M059J (cell line): ENCODE measurements around the gene DNMT3L. TPM values are rescaled to one million over a fixed set of nuclear protein-coding genes. Genes with fewer than 3 reads are reported as not detected.
"Not testable (repeated sequence)": the region's sequence is repeated elsewhere in the genome, so short reads cannot be mapped to it uniquely, and the experiment has no call there.

Source experiments
- DNase-seq: peaks from one replicate; pipeline ENCODE4 v3.0.0-alpha.2; 2012; ENCODE audit warnings: low read depth
- total RNA-seq: library from RNA; depleted of rRNA; stranded (reverse); fragments of >200 nt; shearing (Covaris generic); gene quantifications from 2 replicates; pipeline ENCODE4 v1.2.3, GENCODE V29; 2014

The DNMT3L gene
- total RNA-seq, 1 experiment from 2014 or later: not detected

DNA sequence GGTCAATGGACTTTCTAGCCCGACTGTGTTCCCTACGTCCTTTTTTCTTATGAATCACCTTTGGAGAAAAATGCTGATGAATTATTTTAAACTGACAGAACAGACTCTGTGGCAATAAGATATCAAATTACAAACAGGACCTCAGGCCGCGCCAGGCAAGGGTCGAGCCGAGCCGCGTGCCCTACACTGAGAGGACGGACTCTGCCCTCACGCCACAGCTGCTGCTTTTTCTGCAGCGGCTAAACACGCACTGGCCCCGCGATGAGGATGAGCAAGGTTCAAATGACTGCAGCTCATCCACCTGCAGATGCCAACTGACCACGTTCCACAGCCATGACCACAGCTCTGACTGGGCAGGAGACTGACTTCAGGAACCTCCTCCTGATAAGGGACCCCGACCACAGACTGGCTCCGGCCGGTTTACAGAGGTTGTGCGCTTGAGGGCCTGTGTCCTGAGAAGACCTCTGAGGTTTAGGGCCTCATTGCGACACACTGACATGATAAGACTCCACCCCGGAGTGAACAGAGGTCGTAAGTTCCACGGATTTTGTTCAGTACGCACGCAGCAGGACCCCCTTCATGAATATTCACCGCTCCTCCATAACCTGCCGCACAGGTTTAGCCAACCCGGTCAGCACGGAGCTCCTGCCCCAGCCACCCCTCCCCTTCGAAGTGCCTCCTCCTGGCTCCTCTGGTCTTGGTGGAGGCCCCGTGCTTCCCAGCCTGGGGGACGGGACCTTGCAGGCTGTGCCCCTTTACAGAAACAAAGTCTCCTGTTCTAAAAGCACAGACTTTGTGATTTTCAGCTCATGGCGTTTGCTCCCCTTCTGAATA lies 12.3 kb downstream of the DNMT3L start:
- not testable (repeated sequence) for DNase-seq

DNA sequence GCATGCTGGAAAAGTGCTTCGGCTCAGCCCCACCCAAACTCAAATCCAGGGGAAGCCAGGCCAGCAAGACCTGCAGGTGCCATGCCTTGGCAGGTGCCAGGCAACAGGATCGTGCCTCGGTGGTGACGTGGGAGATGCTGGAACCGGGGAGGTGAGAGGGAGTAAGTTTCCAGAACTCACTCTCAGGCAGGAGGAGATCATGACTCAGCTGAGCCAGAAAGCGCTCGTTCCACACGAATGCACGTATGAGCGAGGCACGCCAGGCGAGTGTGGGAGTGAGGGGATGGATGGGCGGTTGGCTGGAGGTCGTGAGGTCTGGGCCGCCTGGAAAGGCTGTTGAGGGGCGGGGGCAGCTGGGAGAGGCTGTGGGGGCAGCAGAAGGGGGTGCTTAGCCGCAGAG lies 13.8 kb downstream of the DNMT3L start:
- DNase-seq: not testable (repeated sequence)

DNA sequence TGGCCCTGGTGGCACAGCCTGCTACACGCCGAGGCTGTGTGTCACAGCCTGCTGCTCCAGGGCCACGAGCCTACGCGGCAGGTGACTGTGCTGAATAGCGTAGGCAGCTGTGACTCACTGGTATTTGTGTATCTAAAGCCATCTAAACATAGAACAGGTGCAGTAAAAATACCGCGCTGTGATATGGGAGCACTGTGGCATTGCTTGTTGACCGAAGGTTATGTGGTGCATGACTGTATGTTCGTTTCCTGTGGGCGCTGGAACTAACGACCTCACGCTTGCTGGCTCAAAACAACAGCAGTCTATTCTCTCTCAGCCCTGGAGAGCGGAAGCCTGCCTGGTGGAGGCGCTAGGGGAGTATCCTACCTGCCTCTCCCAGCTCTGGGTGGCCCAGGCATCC lies 17.7 kb downstream of the DNMT3L start:
- not testable (repeated sequence) for DNase-seq

DNA sequence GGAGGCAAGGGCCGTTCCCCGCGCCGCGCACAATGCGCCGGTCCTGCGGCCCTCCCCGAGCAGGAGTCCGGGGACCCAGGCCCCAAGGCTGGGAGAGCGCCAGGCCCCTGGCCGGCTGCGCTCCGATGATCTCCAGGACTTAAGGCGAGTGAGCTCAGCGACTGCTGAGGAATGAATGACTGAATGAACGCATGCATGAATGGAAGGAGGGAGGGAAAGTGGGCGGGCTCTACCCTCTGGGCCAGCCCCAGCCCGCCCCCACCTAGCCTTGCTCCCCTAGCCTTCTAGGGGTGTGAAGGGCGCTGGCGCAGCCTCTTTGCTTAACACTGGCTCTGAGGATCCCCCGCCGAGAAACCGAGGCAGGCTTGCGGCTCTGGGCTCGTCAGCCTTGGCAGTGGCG lies 20.4 kb downstream of the DNMT3L start:
- not testable (repeated sequence) for DNase-seq

DNA sequence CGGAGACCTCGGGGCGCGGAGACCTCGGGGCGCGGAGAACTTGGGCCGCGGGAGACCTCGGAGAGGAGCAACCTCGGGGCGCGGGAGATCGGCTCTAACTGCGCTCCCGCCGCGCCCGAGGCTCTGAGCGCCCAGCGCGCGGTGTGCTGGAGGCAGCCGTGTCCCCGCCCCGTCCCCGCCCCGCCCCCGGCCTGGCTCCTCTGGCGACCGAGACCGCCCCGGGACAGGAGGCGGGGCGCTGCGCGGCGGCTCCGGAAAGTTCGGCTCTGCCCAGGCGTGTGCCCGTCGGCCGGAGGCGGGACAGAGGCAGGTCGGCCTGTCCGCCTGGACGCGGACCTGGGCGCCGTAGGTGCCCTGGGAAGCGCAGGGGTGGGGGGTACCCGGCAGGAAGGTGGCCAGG lies 20.9 kb downstream of the DNMT3L start, which contains the start of gene ICOSLG:
Gene ICOSLG (minus strand): TSS at position 102 of the 400 bp plus-strand sequence. CDS start 126 bp downstream, outside the sequence.
- DNase-seq: not testable (repeated sequence)

DNA sequence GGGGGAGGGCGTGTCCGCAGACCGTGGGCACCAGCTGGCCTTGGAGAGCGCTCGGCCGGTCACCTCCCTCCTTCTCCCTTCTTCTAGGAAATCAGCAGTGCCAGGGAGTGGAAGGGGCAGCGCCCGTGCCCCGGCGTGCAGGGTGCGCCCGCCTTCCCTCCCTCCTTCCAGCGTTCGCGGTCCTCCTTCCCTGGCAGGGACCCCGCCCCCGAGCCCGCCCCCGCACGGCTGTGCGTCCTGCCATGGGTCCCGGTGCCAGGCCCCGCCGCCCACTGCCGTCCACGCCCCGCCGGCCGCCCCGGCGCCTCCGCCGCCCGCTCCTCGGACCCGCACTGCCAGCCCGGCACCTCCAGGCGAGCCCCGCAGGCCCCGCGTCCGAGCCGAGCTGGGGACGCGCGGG lies 21.3 kb downstream of the DNMT3L start:
- DNase-seq: not testable (repeated sequence)

DNA sequence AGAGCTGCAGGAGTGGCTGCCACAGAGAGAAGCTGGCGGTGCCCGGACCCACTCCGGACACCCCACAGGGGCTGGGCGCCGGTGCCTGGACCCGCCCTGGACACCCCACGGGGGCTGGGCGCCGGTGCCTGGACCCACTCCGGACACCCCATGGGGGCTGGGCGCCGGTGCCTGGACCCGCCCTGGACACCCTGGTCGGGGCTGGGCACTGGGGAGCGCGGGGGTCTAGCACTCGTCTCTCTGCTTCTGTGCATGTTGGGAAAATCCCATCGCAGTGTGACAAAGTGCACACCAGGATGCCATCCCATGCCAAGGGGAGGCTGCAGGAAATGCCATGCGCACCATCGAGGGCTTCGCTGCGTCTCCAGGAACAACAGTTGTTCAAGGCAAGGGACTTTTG lies 32.1 kb downstream of the DNMT3L start:
- DNase-seq: not testable (repeated sequence)

DNA sequence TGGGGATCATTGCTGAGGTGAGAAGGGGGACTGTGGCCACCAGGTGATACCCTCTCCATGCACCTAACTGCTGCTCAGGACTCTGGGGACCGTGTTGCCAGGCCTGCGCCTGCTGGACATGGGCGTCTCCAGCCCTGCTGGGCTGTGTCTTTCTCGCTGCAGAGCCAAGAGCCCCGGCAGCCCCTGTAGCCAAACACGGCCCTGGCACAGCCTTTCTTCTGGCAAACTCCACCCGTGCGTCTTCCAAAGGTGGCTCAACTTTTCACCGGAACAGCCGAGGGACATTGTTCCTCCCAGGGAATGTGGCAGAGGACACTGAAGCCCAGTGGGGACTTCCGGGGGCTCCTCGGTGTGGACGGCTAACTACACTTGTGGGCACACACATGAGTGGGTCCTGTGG lies 33.6 kb downstream of the DNMT3L start:
- DNase-seq: not testable (repeated sequence)

DNA sequence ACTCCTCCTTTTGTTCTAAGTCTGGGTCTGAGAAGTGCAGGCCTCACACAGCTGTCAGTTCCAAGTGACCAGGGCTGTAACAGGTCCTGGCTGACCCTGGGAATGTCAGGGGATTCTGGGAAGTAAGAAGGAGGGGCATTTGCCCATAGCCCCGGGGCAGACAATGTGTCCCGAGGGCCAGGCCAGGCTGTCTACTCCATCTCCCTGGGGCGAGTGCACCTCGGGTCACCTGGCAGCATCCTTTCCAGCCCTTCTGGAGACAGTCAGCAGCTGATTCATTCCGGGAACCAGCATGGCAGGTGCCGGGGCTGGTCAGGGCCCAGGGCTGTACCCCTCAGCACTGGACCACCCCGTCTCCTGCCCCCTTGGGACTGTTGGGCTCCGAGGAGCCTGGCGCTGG lies 34.1 kb downstream of the DNMT3L start:
- not testable (repeated sequence) for DNase-seq

DNA sequence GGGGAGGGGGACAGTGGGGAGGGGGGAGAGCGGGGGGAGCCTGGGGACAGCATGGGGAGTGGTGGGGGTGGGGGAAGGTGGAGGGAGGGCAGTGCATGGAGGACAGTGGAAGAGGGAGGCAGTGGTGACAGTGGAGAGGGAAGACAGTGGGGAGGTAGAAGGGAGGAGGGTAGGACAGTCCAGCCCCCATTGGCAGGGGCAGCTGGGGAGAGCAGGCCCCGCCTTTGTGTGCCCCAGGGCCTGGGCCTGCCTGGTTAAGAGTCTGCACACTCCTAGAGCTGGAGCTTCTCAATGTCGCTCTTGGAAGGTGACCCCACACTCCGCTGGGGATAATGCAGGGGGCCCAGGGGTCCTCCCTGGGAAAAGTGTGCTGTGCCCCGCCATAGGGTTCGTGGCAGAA lies 36.1 kb downstream of the DNMT3L start:
- DNase-seq: not testable (repeated sequence)

DNA sequence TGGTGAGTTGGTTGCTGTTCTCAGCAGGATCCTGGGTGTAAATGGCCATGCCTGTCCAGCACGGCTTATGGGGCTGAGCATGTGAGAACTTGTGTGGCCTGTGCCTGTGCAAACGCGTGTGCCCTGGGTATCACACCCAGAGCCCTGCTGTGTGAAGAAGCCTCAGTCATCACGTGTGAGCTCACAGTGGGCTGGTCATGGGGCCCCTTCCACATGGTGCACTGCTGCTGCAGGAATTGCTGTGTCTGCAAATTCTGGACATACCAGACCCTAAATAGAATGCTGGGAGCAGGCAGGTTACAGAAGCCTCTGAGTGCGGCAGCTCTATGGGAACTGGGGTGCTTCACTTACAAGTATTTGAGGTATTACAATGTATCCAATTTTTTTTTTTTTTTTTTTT lies 38.4 kb downstream of the DNMT3L start:
- DNase-seq: not testable (repeated sequence)

DNA sequence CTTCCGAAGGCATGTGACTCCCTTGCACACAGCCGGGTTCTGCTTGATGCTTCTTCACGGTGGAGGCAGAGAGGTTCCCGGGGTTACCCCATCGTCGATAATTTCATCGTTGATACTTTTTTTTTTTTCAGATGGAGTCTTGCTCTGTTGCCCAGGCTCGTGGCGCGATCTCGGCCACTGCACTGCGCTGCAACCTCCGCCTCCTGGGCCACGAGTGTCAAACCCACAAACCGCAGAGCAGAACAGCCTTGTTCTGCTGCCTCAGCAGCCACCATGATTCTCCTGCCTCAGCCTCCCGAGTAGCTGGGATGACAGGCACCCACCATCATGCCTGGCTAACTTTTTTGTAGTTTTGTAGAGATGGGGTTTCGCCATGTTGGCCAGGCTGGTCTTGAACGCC lies 41.0 kb downstream of the DNMT3L start:
- DNase-seq: not testable (repeated sequence)

DNA sequence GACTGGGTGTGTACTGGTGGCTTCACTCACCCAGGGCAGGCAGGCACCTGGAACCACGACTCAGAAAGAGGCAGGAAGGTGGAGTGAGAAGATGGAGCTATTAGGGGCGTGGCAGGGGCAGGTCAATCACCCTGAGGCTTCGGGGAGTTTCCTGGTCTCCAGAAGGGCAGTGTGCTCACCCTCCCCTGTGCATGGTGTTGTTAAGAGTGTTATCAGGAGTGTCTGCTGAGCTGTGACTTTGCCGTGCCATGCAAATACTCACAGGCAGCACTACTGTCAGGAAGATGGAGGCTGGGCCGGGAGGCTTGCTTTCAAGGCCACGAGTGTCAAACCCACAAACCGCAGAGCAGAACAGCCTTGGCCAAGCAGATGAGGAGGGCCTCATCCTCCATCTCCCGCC lies 43.2 kb downstream of the DNMT3L start:
- not testable (repeated sequence) for DNase-seq

DNA sequence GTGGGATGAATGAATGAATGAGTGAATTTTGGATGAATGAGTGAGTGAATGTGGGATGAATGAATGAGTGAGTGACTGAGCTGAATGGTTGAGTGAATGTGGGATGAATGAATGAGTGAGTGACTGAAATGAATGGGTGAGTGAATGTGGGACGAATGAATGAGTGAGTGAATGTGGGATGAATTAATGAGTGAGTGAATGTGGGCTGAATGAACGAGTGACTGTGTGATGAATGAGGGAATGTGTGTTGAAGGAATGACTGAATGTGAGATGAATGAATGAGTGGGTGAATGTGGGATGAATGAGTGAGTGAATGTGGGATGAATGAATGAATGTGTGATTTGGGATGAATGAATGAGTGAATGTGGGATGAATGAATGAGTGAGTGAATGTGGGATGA lies 49.7 kb downstream of the DNMT3L start:
- not testable (repeated sequence) for DNase-seq

DNA sequence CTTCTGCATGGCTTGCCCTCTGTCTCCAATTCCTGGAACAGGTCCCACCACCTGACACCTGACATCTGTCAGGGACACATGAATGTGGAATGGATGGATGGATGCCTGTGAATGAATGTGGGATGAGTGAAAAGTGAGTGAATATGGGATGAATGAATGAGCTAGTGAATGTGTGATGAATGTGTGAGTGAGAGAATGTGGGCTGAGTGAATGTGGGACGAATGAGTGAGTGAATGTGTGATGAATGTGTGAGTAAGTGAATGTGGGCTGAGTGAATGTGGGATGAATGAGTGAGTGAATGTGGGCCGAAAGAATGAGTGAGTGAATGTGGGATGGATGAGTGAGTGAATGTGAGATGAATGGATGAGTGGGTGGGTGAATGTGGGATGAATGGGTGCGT lies 50.1 kb downstream of the DNMT3L start:
- DNase-seq: not testable (repeated sequence)

DNA sequence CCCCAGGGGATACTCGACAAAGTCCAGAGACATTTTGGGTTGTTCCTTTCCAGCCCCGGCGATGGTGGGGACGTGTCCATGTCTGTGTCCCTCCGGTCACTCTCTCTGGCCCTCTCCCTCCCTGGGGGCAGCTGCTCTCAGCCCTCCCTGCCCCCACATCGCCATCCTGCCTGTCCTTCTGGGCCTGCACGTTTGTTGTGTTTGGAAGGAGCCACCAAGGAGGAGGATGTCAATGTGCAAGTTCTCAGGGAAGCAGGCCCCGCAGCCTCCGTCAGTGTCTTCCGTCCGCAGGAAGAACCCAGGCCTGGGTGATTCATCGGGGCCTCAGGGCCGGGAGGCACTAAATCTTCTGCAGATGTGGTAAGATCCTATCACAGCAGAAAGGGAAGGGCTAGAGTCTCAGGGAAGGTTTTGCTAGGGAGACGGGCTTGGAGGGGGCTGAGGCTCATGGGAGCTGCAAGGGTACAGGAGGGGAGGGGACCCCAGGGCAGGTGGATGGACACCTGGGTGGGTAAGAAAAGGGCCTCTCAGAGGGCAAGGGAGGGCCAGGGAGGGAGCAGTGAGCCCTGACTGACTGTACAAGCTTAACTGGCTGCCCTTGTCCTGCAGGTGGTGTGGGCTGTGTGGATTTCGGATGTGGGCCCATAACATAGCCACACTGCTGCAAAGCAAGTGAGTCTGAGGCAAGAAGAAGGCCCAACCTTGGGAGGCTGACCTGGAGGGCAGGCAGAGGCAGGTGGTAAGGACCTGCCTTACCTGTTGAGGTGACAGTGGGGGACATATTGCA lies 53.6 kb downstream of the DNMT3L start:
- DNase-seq: peak; percentile 38

DNA sequence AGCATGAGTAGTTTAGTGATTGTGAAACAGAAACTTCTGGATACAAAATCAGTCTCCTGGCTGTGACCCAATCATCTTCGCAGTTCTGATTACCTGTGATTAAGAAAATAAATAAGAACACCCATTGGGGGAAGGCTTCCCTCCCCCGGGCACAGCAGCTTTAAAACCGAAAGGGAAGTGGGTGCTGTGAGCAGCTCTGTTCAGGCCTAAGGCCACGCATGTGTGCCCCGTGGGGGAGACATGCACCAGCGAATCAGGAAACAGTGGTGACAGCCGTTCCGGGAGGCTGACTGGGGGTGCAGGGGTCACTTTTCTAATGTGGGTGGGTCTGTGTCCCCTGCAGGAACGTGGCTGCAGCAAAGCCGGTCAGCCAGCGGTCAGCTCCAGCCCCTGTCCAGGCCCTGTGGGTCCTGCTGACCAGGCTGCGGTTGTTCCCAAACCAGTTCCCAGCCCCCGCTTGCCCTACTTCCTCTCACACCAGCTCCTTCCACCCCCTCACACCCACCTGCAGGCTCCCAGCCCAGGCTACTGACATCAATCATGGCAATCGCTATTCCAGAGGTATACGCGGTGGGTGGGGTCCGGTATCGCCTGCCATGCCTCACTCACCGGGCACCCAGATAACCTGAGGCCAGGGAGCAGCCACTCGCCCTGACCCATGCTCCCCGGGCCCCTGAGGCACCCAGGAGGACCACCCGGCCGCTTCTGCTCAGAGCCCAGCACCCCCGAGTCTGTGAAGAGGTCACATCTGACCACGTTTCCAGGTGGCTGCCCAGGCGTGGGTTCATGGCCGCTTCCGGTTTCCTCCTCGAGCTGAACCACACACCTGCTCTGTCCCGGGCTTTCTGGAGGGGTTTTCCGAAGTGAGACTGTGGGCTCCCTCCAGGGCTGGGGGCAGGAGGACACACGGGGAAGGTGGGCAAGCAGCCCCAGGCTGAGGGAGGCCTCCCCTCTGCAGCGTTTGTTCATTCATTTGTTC lies 54.7 kb downstream of the DNMT3L start:
- DNase-seq: not testable (repeated sequence)

DNA sequence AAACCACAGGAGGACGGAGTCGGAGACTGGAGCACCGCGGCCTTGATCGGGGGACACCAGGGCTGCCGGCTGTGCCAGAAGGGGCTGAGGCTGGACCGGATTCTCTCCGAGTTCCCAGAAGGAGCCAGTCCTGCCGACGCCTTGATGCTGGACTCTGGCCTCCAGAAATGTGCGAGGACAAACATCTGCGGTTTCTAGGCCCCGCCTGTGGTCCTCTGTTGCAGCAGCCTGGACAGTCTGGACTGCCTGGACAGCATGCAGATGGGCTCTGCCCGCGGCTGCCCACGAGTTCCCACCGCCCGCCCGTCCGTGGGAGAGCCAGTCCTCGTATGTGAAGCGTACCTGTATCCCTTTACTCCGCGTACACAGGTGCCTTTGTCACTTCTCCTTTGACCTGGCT lies 55.5 kb downstream of the DNMT3L start:
- DNase-seq: not testable (repeated sequence)

DNA sequence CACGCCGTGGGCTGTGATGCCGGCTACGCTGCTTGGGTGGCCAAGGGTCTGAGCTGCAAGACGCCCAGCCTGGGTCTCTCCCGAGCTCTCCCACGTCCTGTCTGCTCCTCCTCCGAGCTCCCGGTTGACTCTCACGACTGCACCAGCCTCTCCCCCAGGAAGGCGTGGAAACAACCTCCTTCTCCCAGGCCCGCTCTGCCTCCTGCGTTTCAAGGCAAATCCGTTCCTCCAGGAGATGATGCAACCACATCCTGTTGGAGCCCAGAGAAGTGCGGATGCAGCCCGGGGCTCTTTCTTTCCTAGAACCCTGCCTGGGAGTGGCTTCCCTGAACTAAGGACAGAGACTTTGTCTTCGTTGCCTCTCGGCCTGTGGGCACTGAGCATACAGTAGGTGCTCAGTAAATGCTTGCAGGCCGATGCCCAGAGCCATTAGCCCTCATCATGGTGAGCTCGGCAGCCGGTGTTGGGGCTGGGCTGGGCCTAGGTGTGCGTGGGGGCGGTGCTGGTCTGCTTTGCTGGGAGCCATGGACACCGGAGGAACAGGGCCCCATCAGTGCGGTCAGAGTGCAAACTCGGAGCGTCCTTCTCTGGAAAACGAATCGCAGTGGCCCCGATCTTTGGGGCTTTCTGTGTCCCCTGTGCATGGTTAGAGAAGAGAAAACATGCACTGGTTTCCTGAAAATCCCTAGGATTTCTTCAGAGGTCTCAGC lies 59.0 kb downstream of the DNMT3L start:
- DNase-seq: not testable (repeated sequence)

DNA sequence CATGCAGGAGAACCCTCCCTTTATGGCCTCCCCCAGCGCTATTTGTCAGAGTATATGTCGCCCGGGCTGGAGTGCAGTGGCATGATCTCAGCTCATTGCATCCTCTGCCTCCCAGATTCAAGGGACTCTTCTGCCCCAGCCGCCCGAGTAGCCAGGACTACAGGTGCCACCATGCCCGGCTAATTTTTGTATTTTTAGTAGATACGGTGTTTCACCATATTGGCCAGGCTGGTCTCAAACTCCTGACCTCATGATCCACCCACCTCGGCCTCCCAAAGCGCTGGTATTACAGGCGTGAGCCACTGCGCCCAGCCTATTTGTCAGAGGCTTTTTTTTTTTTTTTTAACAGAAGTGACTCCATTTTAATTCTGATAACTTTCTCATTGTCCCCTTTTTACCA lies 61.7 kb downstream of the DNMT3L start:
- DNase-seq: not testable (repeated sequence)

DNA sequence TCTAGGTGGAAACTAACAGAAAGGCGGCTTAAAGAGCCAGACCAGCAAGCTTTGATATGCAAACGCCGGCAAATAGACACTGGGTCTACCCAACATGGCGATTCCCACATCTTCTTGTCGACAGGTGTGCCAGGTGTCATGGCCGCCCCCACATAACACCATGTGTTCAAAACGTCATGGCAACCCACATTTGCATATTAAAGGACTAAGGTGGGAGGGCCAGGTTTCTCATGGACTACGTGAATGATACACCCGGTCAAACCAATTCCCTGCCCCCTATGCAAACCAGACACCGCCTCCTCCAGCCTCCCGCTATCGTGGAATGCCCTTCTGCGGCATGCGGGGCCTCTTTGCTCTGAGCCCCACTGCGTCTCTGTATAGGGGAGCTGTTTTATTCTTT lies 62.2 kb downstream of the DNMT3L start:
- DNase-seq: no peak
